Neural cell (in vitro differentiated cells): ENCODE results near the gene RAD51B.

ENCODE experiments used
- EP300 ChIP-seq: fragments of 450-650 bp; conservative IDR thresholded peaks from 2 replicates; pipeline ENCODE4 v1.6.1; 2014; ENCODE audit warnings: antibody characterized with exemption, mild to moderate bottlenecking, moderate library complexity; ENCODE audit not compliant: poor library complexity, severe bottlenecking
- EZH2 ChIP-seq: fragments of 200-600, 300-800 bp; shearing (Covaris generic), sonication (generic); IDR thresholded peaks from 2 replicates; pipeline ENCODE4 v1.6.1; 2014; ENCODE audit warnings: antibody characterized with exemption, low read length, borderline replicate concordance, mild to moderate bottlenecking; ENCODE audit not compliant: insufficient read depth, poor library complexity, severe bottlenecking
- MXI1 ChIP-seq: fragments of 450-650 bp; conservative IDR thresholded peaks from 2 replicates; pipeline ENCODE4 v1.6.1; 2014; ENCODE audit warnings: antibody characterized with exemption, mild to moderate bottlenecking; ENCODE audit not compliant: poor library complexity, severe bottlenecking
- POLR2AphosphoS5 ChIP-seq: IDR thresholded peaks from 2 replicates; pipeline ENCODE4 v1.6.1; 2012
- RAD21 ChIP-seq: fragments of 450-650 bp; conservative IDR thresholded peaks from 2 replicates; pipeline ENCODE4 v1.6.1; 2014; ENCODE audit warnings: antibody characterized with exemption, mild to moderate bottlenecking, moderate library complexity
- SMC3 ChIP-seq: fragments of 450-650 bp; conservative IDR thresholded peaks from 2 replicates; pipeline ENCODE4 v1.6.1; 2014; ENCODE audit warnings: antibody characterized with exemption, mild to moderate bottlenecking, moderate library complexity; ENCODE audit not compliant: poor library complexity
- TAF1 ChIP-seq: IDR thresholded peaks from 2 replicates; pipeline ENCODE4 v1.6.1; 2012; ENCODE audit warnings: low read depth
- TF ChIP-seq, protein P1 (sequence below): fragments of 450-650 bp; IDR thresholded peaks from 2 replicates; pipeline ENCODE4 v1.5.1; 2014; ENCODE audit warnings: antibody characterized with exemption, mild to moderate bottlenecking, moderate library complexity; ENCODE audit not compliant: poor library complexity, severe bottlenecking
- TF ChIP-seq, protein P2 (sequence below): IDR thresholded peaks from 2 replicates; pipeline ENCODE4 v1.6.1; 2012; ENCODE audit warnings: borderline replicate concordance

DNA sequence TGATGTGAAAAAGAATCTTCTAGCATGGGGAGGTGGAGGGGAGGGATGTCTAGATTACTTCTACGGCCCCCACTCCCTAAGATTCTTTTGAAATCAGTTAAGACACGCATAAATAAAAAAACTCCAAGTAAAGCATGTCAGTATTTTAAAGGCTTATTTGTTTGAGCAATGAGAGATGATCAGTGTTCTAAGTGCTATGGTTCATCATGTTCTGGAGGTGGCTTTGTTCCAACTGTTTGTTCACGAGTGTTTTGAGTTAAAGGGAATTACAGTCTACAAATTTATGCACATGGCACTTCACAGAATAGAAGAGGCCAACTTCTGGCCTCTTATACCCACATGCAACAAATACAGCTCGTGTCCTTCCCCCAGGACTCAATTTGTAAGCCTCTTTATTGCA, 394.9 kb downstream of the RAD51B start:
- TF ChIP-seq, protein P1, sequence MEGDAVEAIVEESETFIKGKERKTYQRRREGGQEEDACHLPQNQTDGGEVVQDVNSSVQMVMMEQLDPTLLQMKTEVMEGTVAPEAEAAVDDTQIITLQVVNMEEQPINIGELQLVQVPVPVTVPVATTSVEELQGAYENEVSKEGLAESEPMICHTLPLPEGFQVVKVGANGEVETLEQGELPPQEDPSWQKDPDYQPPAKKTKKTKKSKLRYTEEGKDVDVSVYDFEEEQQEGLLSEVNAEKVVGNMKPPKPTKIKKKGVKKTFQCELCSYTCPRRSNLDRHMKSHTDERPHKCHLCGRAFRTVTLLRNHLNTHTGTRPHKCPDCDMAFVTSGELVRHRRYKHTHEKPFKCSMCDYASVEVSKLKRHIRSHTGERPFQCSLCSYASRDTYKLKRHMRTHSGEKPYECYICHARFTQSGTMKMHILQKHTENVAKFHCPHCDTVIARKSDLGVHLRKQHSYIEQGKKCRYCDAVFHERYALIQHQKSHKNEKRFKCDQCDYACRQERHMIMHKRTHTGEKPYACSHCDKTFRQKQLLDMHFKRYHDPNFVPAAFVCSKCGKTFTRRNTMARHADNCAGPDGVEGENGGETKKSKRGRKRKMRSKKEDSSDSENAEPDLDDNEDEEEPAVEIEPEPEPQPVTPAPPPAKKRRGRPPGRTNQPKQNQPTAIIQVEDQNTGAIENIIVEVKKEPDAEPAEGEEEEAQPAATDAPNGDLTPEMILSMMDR, result no peak
- TF ChIP-seq EZH2 (no peak), RAD21 (no peak), POLR2AphosphoS5 (no peak), SMC3 (no peak), EP300 (no peak), TAF1 (no peak), MXI1 (no peak)
- TF ChIP-seq, protein P2, sequence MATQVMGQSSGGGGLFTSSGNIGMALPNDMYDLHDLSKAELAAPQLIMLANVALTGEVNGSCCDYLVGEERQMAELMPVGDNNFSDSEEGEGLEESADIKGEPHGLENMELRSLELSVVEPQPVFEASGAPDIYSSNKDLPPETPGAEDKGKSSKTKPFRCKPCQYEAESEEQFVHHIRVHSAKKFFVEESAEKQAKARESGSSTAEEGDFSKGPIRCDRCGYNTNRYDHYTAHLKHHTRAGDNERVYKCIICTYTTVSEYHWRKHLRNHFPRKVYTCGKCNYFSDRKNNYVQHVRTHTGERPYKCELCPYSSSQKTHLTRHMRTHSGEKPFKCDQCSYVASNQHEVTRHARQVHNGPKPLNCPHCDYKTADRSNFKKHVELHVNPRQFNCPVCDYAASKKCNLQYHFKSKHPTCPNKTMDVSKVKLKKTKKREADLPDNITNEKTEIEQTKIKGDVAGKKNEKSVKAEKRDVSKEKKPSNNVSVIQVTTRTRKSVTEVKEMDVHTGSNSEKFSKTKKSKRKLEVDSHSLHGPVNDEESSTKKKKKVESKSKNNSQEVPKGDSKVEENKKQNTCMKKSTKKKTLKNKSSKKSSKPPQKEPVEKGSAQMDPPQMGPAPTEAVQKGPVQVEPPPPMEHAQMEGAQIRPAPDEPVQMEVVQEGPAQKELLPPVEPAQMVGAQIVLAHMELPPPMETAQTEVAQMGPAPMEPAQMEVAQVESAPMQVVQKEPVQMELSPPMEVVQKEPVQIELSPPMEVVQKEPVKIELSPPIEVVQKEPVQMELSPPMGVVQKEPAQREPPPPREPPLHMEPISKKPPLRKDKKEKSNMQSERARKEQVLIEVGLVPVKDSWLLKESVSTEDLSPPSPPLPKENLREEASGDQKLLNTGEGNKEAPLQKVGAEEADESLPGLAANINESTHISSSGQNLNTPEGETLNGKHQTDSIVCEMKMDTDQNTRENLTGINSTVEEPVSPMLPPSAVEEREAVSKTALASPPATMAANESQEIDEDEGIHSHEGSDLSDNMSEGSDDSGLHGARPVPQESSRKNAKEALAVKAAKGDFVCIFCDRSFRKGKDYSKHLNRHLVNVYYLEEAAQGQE, result no peak
